Loucy (cell line): ENCODE data around the gene SLC15A2.

Experiments
- H2AFZ ChIP-seq: fragments of 200-600 bp; sonication (generic); 2 replicates; pipeline ENCODE4 v1.6.0; 2016; ENCODE audit warnings: antibody characterized with exemption, mild to moderate bottlenecking, low read length, moderate library complexity
- H3F3A ChIP-seq: fragments of 200-600 bp; 2 replicates; pipeline ENCODE4 v1.6.0; 2016; ENCODE audit warnings: antibody characterized with exemption, low read depth, mild to moderate bottlenecking
- H3K27me3 ChIP-seq: fragments of 200-600 bp; sonication (generic); 2 replicates; pipeline ENCODE4 v1.6.1; 2014; ENCODE audit warnings: low read length, mild to moderate bottlenecking; ENCODE audit not compliant: insufficient read depth, poor library complexity, severe bottlenecking
- H3K36me3 ChIP-seq: fragments of 200-600 bp; sonication (generic); 2 replicates; pipeline ENCODE4 v1.6.1; 2016; ENCODE audit warnings: low read length; ENCODE audit not compliant: insufficient read depth
- H3K4me1 ChIP-seq: fragments of 200-600 bp; sonication (generic); 2 replicates; pipeline ENCODE4 v1.5.1; 2014; ENCODE audit warnings: low read length, mild to moderate bottlenecking; ENCODE audit not compliant: insufficient read depth, poor library complexity, severe bottlenecking
- H3K4me2 ChIP-seq: fragments of 200-600 bp; sonication (generic); 2 replicates; pipeline ENCODE4 v1.6.0; 2014; ENCODE audit warnings: antibody characterized with exemption, low read length, low read depth, mild to moderate bottlenecking; ENCODE audit not compliant: poor library complexity, severe bottlenecking
- H3K4me3 ChIP-seq: fragments of 200-600 bp; sonication (generic); 2 replicates; pipeline ENCODE4 v1.5.1; 2014; ENCODE audit warnings: low read length, mild to moderate bottlenecking, mixed read lengths; ENCODE audit not compliant: poor library complexity, severe bottlenecking
- H3K79me2 ChIP-seq: fragments of 200-600 bp; sonication (generic); 2 replicates; pipeline ENCODE4 v1.6.1; 2014; ENCODE audit warnings: low read length; ENCODE audit not compliant: insufficient read depth
- H3K9ac ChIP-seq: fragments of 200-600 bp; sonication (generic); 2 replicates; pipeline ENCODE4 v1.6.0; 2014; ENCODE audit warnings: mild to moderate bottlenecking, low read depth, low read length, moderate library complexity; ENCODE audit not compliant: poor library complexity, severe bottlenecking
- H3K9me2 ChIP-seq: fragments of 200-600 bp; sonication (generic); replicated peaks from 2 replicates; pipeline ENCODE4 v1.6.1; 2016; ENCODE audit warnings: low read depth, low read length, mixed read lengths
- H3K9me3 ChIP-seq: fragments of 200-600 bp; sonication (generic); 2 replicates; pipeline ENCODE4 v1.6.1; 2014; ENCODE audit warnings: mild to moderate bottlenecking, antibody characterized with exemption, low read length, low read depth; ENCODE audit not compliant: insufficient read depth
- H4K20me1 ChIP-seq: fragments of 200-600 bp; sonication (generic); 2 replicates; pipeline ENCODE4 v1.6.0; 2014; ENCODE audit warnings: antibody characterized with exemption, low read length, mild to moderate bottlenecking; ENCODE audit not compliant: insufficient read depth, poor library complexity, severe bottlenecking
- CTCF ChIP-seq: fragments of 200-600 bp; sonication (generic); conservative IDR thresholded peaks from 2 replicates; pipeline ENCODE4 v1.5.1; 2014; ENCODE audit warnings: mild to moderate bottlenecking, antibody characterized with exemption, low read length
- EZH2phosphoT487 ChIP-seq: fragments of 200-600 bp; IDR thresholded peaks from 2 replicates; pipeline ENCODE4 v1.6.1; 2018; ENCODE audit warnings: antibody characterized with exemption, mild to moderate bottlenecking, moderate library complexity, borderline replicate concordance

Gene SLC15A2

GRCh38 chr3:121989943-121990342, 95.7 kb downstream of the SLC15A2 start:
- no peak overlapping the region for H3K9ac ChIP-seq
- H2AFZ ChIP-seq: no peak overlapping the region
- TF ChIP-seq EZH2phosphoT487 (no peak), CTCF (peak; percentile 41; the same call in 1 of the 2 replicates)
- no peaks in the 10 kb centered on the region for H3K27me3 ChIP-seq
- no peaks in the 10 kb centered on the region for H4K20me1 ChIP-seq
- no peak overlapping the region for H3K4me2 ChIP-seq
- H3K4me1 ChIP-seq: peaks cover 4% of the 10 kb centered on the region
- no peaks in the 10 kb centered on the region for H3K9me3 ChIP-seq
- no peak overlapping the region for H3K4me3 ChIP-seq
- no peaks in the 10 kb centered on the region for H3K9me2 ChIP-seq
- H3F3A ChIP-seq: no peaks in the 10 kb centered on the region
- H3K79me2 ChIP-seq: no peaks in the 10 kb centered on the region
- no peaks in the 10 kb centered on the region for H3K36me3 ChIP-seq

- H3K9ac ChIP-seq: no peak overlapping the region
Observed at GRCh38 chr3:121992601-121993560, 98.7 kb downstream of the SLC15A2 start.

More at GRCh38 chr3:121992601-121993560, 98.7 kb downstream of the SLC15A2 start:
- Histone ChIP-seq H2AFZ (no peak overlapping the region; the same call in 1 of the 2 replicates), H3K79me2 (no peaks in the 10 kb centered on the region), H3K9me2 (no peaks in the 10 kb centered on the region), H3K4me2 (no peak overlapping the region), H3K27me3 (no peaks in the 10 kb centered on the region), H4K20me1 (no peaks in the 10 kb centered on the region), H3K9me3 (no peaks in the 10 kb centered on the region), H3K36me3 (no peaks in the 10 kb centered on the region), H3F3A (peaks cover 4% of the 10 kb centered on the region; the same call in 1 of the 2 replicates), H3K4me3 (no peak overlapping the region), H3K4me1 (peaks cover 31% of the 10 kb centered on the region)
- TF ChIP-seq CTCF (no peak), EZH2phosphoT487 (no peak)
